Mammary epithelial cell (primary cell): ENCODE measurements around the gene ACTL6A.

Source experiments
- CTCF ChIP-seq, 2 donors: IDR thresholded peaks in 1 of 2; conservative IDR thresholded peaks in 1 of 2; 2 replicates each; pipeline ENCODE4 v1.5.1; 2011 to 2012; ENCODE audit warnings: inconsistent platforms in 2 of 2, low read length in 2 of 2, mild to moderate bottlenecking in 2 of 2, control low read depth in 1 of 2, low read depth in 1 of 2; ENCODE audit not compliant: insufficient read depth in 1 of 2; ENCODE audit errors: extremely low read depth in 1 of 2
- EZH2 ChIP-seq: IDR thresholded peaks from 2 replicates; pipeline ENCODE4 v1.6.1; 2012; ENCODE audit warnings: low read length, inconsistent platforms, borderline replicate concordance

GRCh38 chr3:179563271-179563783 lies 601 bp downstream of the ACTL6A start:
- no peak for TF ChIP-seq EZH2
- peak; percentile 51 to 62 for TF ChIP-seq CTCF (conservative IDR thresholded peaks at IDR 0.05 in 1 of 2, IDR thresholded peaks at IDR 0.05 in 1 of 2; ENCODE audit: extremely low read depth in 1 of 2, insufficient read depth in 1 of 2, low read depth in 1 of 2, low read length in 2 of 2)
